A673 (cell line): ENCODE measurements around the gene CDK17. TPM values are rescaled to one million over a fixed set of nuclear protein-coding genes. Genes with fewer than 3 reads are reported as not detected.

ENCODE experiments used
- BruUV-seq: library from RNA; stranded (reverse); fragments of 400-500 nt; replicated peaks from 2 replicates; lab custom pipeline; 2021; lab: Mats Ljungman, UMichigan
- CTCF ChIA-PET: fragments of 300-600 bp; sonication (Branson Sonifier 250); formaldehyde crosslinking; loops from one replicate; lab custom pipeline; 2022; ENCODE audit warnings: antibody characterized with exemption; lab: Charles Lee
- POLR2A ChIA-PET: fragments of 300-600 bp; sonication (Branson Sonifier 250); formaldehyde crosslinking; loops from one replicate; lab custom pipeline; 2022; ENCODE audit warnings: antibody characterized with exemption; ENCODE audit not compliant: low non-redundant PET; lab: Charles Lee
- DNase-seq: peaks from one replicate; pipeline ENCODE4 v3.0.0-alpha.2; 2015; ENCODE audit warnings: low spot score
- H3K27ac ChIP-seq: fragments of 200-600 bp; sonication (generic); 2 replicates; pipeline ENCODE4 v1.5.1; 2016; ENCODE audit warnings: mixed run types, low read depth, mild to moderate bottlenecking, mixed read lengths, antibody characterized with exemption, low read length; ENCODE audit not compliant: poor library complexity, severe bottlenecking
- H3K27me3 ChIP-seq: fragments of 200-600 bp; sonication (generic); replicated peaks from 2 replicates; pipeline ENCODE4 v1.6.1; 2017; ENCODE audit warnings: mixed run types, low read depth, mild to moderate bottlenecking, mixed read lengths, antibody characterized with exemption, low read length; ENCODE audit not compliant: insufficient read depth, poor library complexity
- H3K36me3 ChIP-seq: fragments of 200-600 bp; sonication (generic); 2 replicates; pipeline ENCODE4 v1.6.1; 2016; ENCODE audit warnings: mixed run types, mild to moderate bottlenecking, mixed read lengths, antibody characterized with exemption, low read length; ENCODE audit not compliant: insufficient read depth, poor library complexity, severe bottlenecking
- H3K4me1 ChIP-seq: fragments of 200-600 bp; sonication (generic); 2 replicates; pipeline ENCODE4 v1.6.1; 2017; ENCODE audit warnings: mixed run types, mild to moderate bottlenecking, mixed read lengths, antibody characterized with exemption, low read length; ENCODE audit not compliant: insufficient read depth, poor library complexity, severe bottlenecking
- H3K4me3 ChIP-seq: fragments of 200-600 bp; sonication (generic); 2 replicates; pipeline ENCODE4 v1.5.1; 2016; ENCODE audit warnings: low read depth, mixed run types, mild to moderate bottlenecking, mixed read lengths, low read length; ENCODE audit not compliant: poor library complexity, severe bottlenecking
- H3K9me3 ChIP-seq: fragments of 200-600 bp; sonication (generic); 2 replicates; pipeline ENCODE4 v1.6.1; 2016; ENCODE audit warnings: mixed run types, low read depth, mild to moderate bottlenecking, mixed read lengths, antibody characterized with exemption, low read length; ENCODE audit not compliant: poor library complexity, severe bottlenecking
- CTCF ChIP-seq: fragments of 300-800, 200-600 bp; sonication (generic); conservative IDR thresholded peaks from 2 replicates; pipeline ENCODE4 v1.5.1; 2017; ENCODE audit warnings: low read depth, mild to moderate bottlenecking, antibody characterized with exemption, low read length, moderate library complexity, mixed read lengths
- EZH2 ChIP-seq: fragments of 200-600 bp; sonication (generic); IDR thresholded peaks from 2 replicates; pipeline ENCODE4 v1.6.1; 2017; ENCODE audit warnings: borderline replicate concordance, low read depth, mild to moderate bottlenecking, mixed read lengths, antibody characterized with exemption, low read length; ENCODE audit not compliant: poor library complexity, severe bottlenecking
- intact Hi-C: fragments of 100-400 bp; cut with micrococcal nuclease; formaldehyde crosslinking; loops from one replicate; pipeline ENCODE4 v1.10.0; 2022; ENCODE audit not compliant: unreplicated experiment
- total RNA-seq: library from RNA; stranded (reverse); gene quantifications from 2 replicates; pipeline ENCODE4 v1.2.3, GENCODE V29; 2021

Gene CDK17
- total RNA-seq, 1 experiment from 2014 or later: 34.8 TPM

- CTCF ChIA-PET: no interaction called here
- POLR2A ChIA-PET: interaction anchor here (0.6 kb wide), 1 partner anchor 29 kb away, joined by 4 read pairs; no protein-coding TSS in a partner anchor
- intact Hi-C loops: no loop called here
- Histone ChIP-seq H3K27ac (no peak overlapping the region), H3K4me1 (peaks cover 28% of the 10 kb centered on the region), H3K9me3 (peaks cover 5% of the 10 kb centered on the region), H3K27me3 (no peaks in the 10 kb centered on the region), H3K36me3 (no peaks in the 10 kb centered on the region), H3K4me3 (no peak overlapping the region)
- BruUV-seq: no TSS peak
- TF ChIP-seq CTCF (no peak), EZH2 (no peak)
- no peak for DNase-seq
These were observed 24.2 kb downstream of the CDK17 start for GRCh38 chr12:96375841-96376604.

DNA sequence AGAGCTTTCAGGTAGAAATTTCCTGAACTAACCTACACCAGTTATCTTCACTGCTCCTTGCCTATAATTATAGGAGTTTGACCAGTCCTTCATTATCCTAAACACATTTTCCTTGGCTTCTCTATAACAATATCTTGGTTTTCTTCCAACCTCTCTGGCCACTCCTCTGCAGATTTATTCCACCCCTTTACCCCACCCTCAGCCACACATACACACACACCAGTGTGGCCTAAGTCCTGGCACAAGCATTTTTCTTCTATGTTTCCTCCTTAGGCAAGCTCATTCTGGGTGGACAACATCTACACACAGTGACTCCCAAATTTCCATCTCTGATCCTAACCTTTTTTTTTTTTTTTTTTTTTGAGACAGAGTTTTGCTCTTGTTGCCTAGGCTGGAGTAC is 25.1 kb downstream of the CDK17 start:
- CTCF ChIA-PET: no interaction called here
- POLR2A ChIA-PET: no interaction called here
- H3K9me3 ChIP-seq: peaks cover 5% of the 10 kb centered on the region
- intact Hi-C loops: no loop called here
- peaks cover 36% of the 10 kb centered on the region for H3K4me1 ChIP-seq
- no peaks in the 10 kb centered on the region for H3K36me3 ChIP-seq
- H3K27ac ChIP-seq: no peak overlapping the region
- no peaks in the 10 kb centered on the region for H3K27me3 ChIP-seq
- H3K4me3 ChIP-seq: no peak overlapping the region
- BruUV-seq: no TSS peak
- TF ChIP-seq EZH2: no peak
- no peak for TF ChIP-seq CTCF
- DNase-seq: no peak

GRCh38 chr12:96371790-96372699 is 28.2 kb downstream of the CDK17 start:
- H3K4me1 ChIP-seq: peaks cover 53% of the 10 kb centered on the region
- H3K9me3 ChIP-seq: no peaks in the 10 kb centered on the region
- no peaks in the 10 kb centered on the region for H3K27me3 ChIP-seq
- BruUV-seq: no TSS peak
- no peak for TF ChIP-seq CTCF
- TF ChIP-seq EZH2: no peak
- H3K36me3 ChIP-seq: no peaks in the 10 kb centered on the region
- H3K4me3 ChIP-seq: peak overlapping the region; percentile 4
- peak overlapping the region; percentile 55 for H3K27ac ChIP-seq
- peak; percentile 35 for DNase-seq
- ChIA-PET POLR2A (no interaction called here), CTCF (no interaction called here)
- intact Hi-C loops: no loop called here
